Pancreas (tissue), 10 donors: ENCODE data around the gene NEDD8. TPM values are rescaled to one million over a fixed set of nuclear protein-coding genes. Genes with fewer than 3 reads are reported as not detected.

Experiments used
- ATAC-seq, 4 donors: fragments of 200-7000 bp; cut with Tn5 transposase; one replicate each; pipeline versions ENCODE4 v1.8.0 to v1.9.1; 2020; ENCODE audit warnings: mild to moderate bottlenecking in 4 of 4, moderate library complexity in 4 of 4
- DNase-seq, 6 donors: peaks; one replicate each; pipeline ENCODE4 v3.0.0-alpha.2; 2020
- FAIRE-seq: peaks from 2 replicates; lab custom pipeline; 2012; peaks lifted over from hg19 to GRCh38; lab: Jason Lieb, UNC
- H3K27ac ChIP-seq, 4 donors: fragments of 200-600 bp; sonication (generic); 1 replicate in 3 of 4; 2 replicates in 1 of 4; pipeline versions ENCODE4 v1.5.0 to v1.8.0; 2020
- H3K27me3 ChIP-seq, 4 donors: fragments of 200-600 bp; one replicate each; pipeline ENCODE4 v1.8.0; 2021
- H3K36me3 ChIP-seq, 3 donors: fragments of 200-600 bp; sonication (generic) in 1 of 3; one replicate each; pipeline versions ENCODE4 v1.5.0 to v1.8.0; 2020 to 2021
- H3K4me1 ChIP-seq, 3 donors: fragments of 200-600 bp; one replicate each; pipeline ENCODE4 v1.8.0; 2021
- H3K4me3 ChIP-seq, 4 donors: fragments of 200-600 bp; sonication (generic) in 2 of 4; one replicate each; pipeline versions ENCODE4 v1.5.0 to v1.8.0; 2020 to 2021
- H3K9me3 ChIP-seq, 4 donors: fragments of 200-600 bp; one replicate each; pipeline ENCODE4 v1.8.0; 2021
- CTCF ChIP-seq, 4 donors: fragments of 200-600 bp; sonication (generic) in 3 of 4; IDR thresholded peaks; one replicate each; pipeline versions ENCODE4 v1.5.0 to v1.8.0; 2021; ENCODE audit warnings: antibody characterized with exemption in 4 of 4
- whole genome bisulfite sequencing, 2 donors: extraction: QIAGEN DNeasy Blood & Tissue Kit; methylation state at CpG; one replicate each; pipeline ENCODE4 v1.1.7; 2013; 5-methylcytosine and 5-hydroxymethylcytosine counted together
- intact Hi-C, 3 donors: fragments of 100-400 bp; cut with DNase I; formaldehyde crosslinking; loops; one replicate each; pipeline versions ENCODE4 v1.11.1 to v1.14.2; 2022
- polyA plus RNA-seq, 2 donors: library from polyadenylated mRNA; stranded (reverse); fragments of 200-250 nt; gene quantifications; one replicate each; pipeline ENCODE4 v1.2.3, GENCODE V29; 2013
- total RNA-seq, 6 donors: library from RNA; stranded (reverse); fragmentation: NEBNext Ultra II Directional in 4 of 6; extraction: Animal tissue kit (Norgen Biotek cat#: 25700) in 4 of 6; gene quantifications; one replicate each; pipeline versions ENCODE4 v1.2.1 to v1.2.4, GENCODE V29; 2021 to 2023
- donor health status: healthy with polysubstance abuse.
- donor health status: DM: no; HTN: no; CAD: no; lungs with moderate emphysema.
- donor health status: DM: no; HTN: no; CAD: no.
- donor health status: control.
- donor health status: control.
- donor health status: Bipolar disorder and iron deficiency.
- donor health status: DM: yes; HTN: yes; CAD: no.
- donor health status: DM: no; HTN: no; CAD: no.
- donor health status: DM: no; HTN: no; CAD: no.
- donor health status: DM: yes; HTN: yes; CAD: no.

NEDD8 gene
- total and polyA plus RNA-seq, 8 donors, result 32.5 to 118 (median 55.4) TPM

- intact Hi-C loops, result no loop called here
- WGBS, 2 donors, result 86 to 87% methylated on average over 6 of the region's 6 CpGs
- no peak for ATAC-seq
Measured at GRCh38 chr14:24236689-24237462, 4.7 kb upstream of the NEDD8 start.

GRCh38 chr14:24235804-24236688 lies 3.9 kb upstream of the NEDD8 start:
- no peaks in the 10 kb centered on the region for H3K27me3 ChIP-seq
- peaks cover 16 to 33% (median 33%) of the 10 kb centered on the region in 3 donors for H3K4me1 ChIP-seq
- H3K36me3 ChIP-seq, result peaks cover 5 to 39% (median 27%) of the 10 kb centered on the region in 3 donors
- DNase-seq (no peak), FAIRE-seq (no peak), ATAC-seq (no peak)
- H3K9me3 ChIP-seq, result no peaks in the 10 kb centered on the region
- 84 to 92% methylated on average over 5 of the region's 5 CpGs for WGBS, 2 donors
- TF ChIP-seq CTCF (IDR thresholded peaks at IDR 0.05), result no peak
- H3K27ac ChIP-seq, result no peak overlapping the region
- intact Hi-C loops, result no loop called here
- no peak overlapping the region for H3K4me3 ChIP-seq

More at GRCh38 chr14:24236689-24237462, 4.7 kb upstream of the NEDD8 start:
- Histone ChIP-seq H3K4me1 (peaks cover 22 to 36% (median 36%) of the 10 kb centered on the region in 3 donors), H3K4me3 (no peak overlapping the region), H3K27me3 (no peaks in the 10 kb centered on the region), H3K36me3 (peaks cover 5 to 39% (median 27%) of the 10 kb centered on the region in 3 donors), H3K9me3 (no peaks in the 10 kb centered on the region), H3K27ac (no peak overlapping the region)
- TF ChIP-seq CTCF (IDR thresholded peaks at IDR 0.05), result no peak
- DNase-seq (no peak), FAIRE-seq (no peak)

- ATAC-seq, result no peak
- DNase-seq, result no peak
- Histone ChIP-seq H3K4me1 (peaks cover 8 to 21% (median 18%) of the 10 kb centered on the region in 3 donors), H3K27me3 (no peaks in the 10 kb centered on the region), H3K9me3 (no peaks in the 10 kb centered on the region), H3K4me3 (no peak overlapping the region), H3K27ac (no peak overlapping the region), H3K36me3 (peaks cover 5 to 32% (median 20%) of the 10 kb centered on the region in 3 donors)
- 73 to 74% methylated on average over 3 of the region's 3 CpGs for WGBS, 2 donors
- no peak for FAIRE-seq
- TF ChIP-seq CTCF (IDR thresholded peaks at IDR 0.05), result no peak
- intact Hi-C loops, result no loop called here
Measured at GRCh38 chr14:24234095-24235005, 2.2 kb upstream of the NEDD8 start.

GRCh38 chr14:24233538-24233866 lies 1.3 kb upstream of the NEDD8 start:
- WGBS, 2 donors, result 30 to 33% methylated on average over 2 of the region's 2 CpGs
- TF ChIP-seq CTCF (IDR thresholded peaks at IDR 0.05), result no peak
- Histone ChIP-seq H3K4me1 (peaks cover 7 to 17% (median 13%) of the 10 kb centered on the region in 3 donors), H3K9me3 (no peaks in the 10 kb centered on the region), H3K36me3 (peaks cover 5 to 23% (median 12%) of the 10 kb centered on the region in 3 donors), H3K27me3 (no peaks in the 10 kb centered on the region), H3K4me3 (peak overlapping the region in 2 of 4 donors; percentile 71 to 82), H3K27ac (peak overlapping the region in 2 of 4 donors; percentile 83 to 89)
- intact Hi-C loops, result no loop called here
- FAIRE-seq (no peak), ATAC-seq (no peak), DNase-seq (no peak)
